Neuronal stem cell (in vitro differentiated cells): ENCODE measurements around the gene CACHD1.

Source experiments
- DNase-seq: peaks from one replicate; pipeline ENCODE4 v3.0.0-alpha.2; 2013; ENCODE audit warnings: low spot score
- H2AFZ ChIP-seq: one replicate; pipeline ENCODE4 v1.6.1; 2013; ENCODE audit warnings: mild to moderate bottlenecking, low read length, inconsistent platforms
- H2AK5ac ChIP-seq: 2 replicates; pipeline ENCODE4 v1.6.1; 2013; ENCODE audit warnings: low read depth, mild to moderate bottlenecking, inconsistent platforms, low read length, moderate library complexity, mixed read lengths
- H2BK120ac ChIP-seq: 2 replicates; pipeline ENCODE4 v1.6.1; 2013; ENCODE audit warnings: low read depth, mild to moderate bottlenecking, inconsistent platforms, low read length, moderate library complexity, mixed read lengths
- H2BK12ac ChIP-seq: one replicate; pipeline ENCODE4 v1.6.1; 2013; ENCODE audit warnings: low read length, inconsistent platforms
- H2BK15ac ChIP-seq: 2 replicates; pipeline ENCODE4 v1.6.1; 2013; ENCODE audit warnings: mild to moderate bottlenecking, low read length, inconsistent platforms, mixed read lengths
- H2BK5ac ChIP-seq: one replicate; pipeline ENCODE4 v1.6.1; 2013; ENCODE audit warnings: inconsistent platforms, mild to moderate bottlenecking, low read length, moderate library complexity
- H3K14ac ChIP-seq: one replicate; pipeline ENCODE4 v1.6.1; 2013; ENCODE audit warnings: low read length, inconsistent platforms
- H3K18ac ChIP-seq: 2 replicates; pipeline ENCODE4 v1.6.1; 2013; ENCODE audit warnings: low read length, inconsistent platforms
- H3K23ac ChIP-seq: 2 replicates; pipeline ENCODE4 v1.6.1; 2013; ENCODE audit warnings: low read depth, mild to moderate bottlenecking, mixed read lengths, low read length, inconsistent platforms; ENCODE audit not compliant: poor library complexity
- H3K27ac ChIP-seq: replicated peaks from 3 replicates; pipeline ENCODE4 v1.5.1; 2013; ENCODE audit warnings: low read length, inconsistent platforms
- H3K27me3 ChIP-seq, 3 experiments: 2 replicates each; pipeline ENCODE4 v1.6.1; 2013; ENCODE audit warnings: low read length in 3 of 3, mild to moderate bottlenecking in 2 of 3, inconsistent platforms in 1 of 3, low read depth in 1 of 3, mixed read lengths in 1 of 3, moderate library complexity in 1 of 3; ENCODE audit not compliant: control insufficient read depth in 3 of 3, insufficient read depth in 3 of 3
- H3K36me3 ChIP-seq, 2 donors: replicated peaks in 1 of 2; 2 replicates each; pipeline ENCODE4 v1.6.1; 2013; ENCODE audit warnings: low read length in 2 of 2; ENCODE audit not compliant: control insufficient read depth in 2 of 2, insufficient read depth in 2 of 2
- H3K4ac ChIP-seq: 2 replicates; pipeline ENCODE4 v1.6.1; 2013; ENCODE audit warnings: inconsistent platforms, mild to moderate bottlenecking, low read length, moderate library complexity
- H3K4me1 ChIP-seq, 2 donors: 1 replicate in 1 of 2; 2 replicates in 1 of 2; pipeline ENCODE4 v1.6.1; 2013; ENCODE audit warnings: low read length in 2 of 2, low read depth in 1 of 2; ENCODE audit not compliant: control insufficient read depth in 2 of 2, insufficient read depth in 1 of 2
- H3K4me2 ChIP-seq: one replicate; pipeline ENCODE4 v1.6.1; 2013; ENCODE audit warnings: mild to moderate bottlenecking, low read length, inconsistent platforms; ENCODE audit not compliant: insufficient read depth, poor library complexity, severe bottlenecking
- H3K4me3 ChIP-seq, 2 donors: 2 replicates each; pipeline ENCODE4 v1.5.1; 2013; ENCODE audit warnings: low read length in 2 of 2, mild to moderate bottlenecking in 2 of 2, inconsistent platforms in 1 of 2, moderate library complexity in 1 of 2
- H3K79me1 ChIP-seq: one replicate; pipeline ENCODE4 v1.6.1; 2013; ENCODE audit warnings: low read depth, mild to moderate bottlenecking, inconsistent platforms, low read length, moderate library complexity
- H3K9ac ChIP-seq: one replicate; pipeline ENCODE4 v1.6.1; 2013; ENCODE audit warnings: mild to moderate bottlenecking, low read depth, low read length, inconsistent platforms; ENCODE audit not compliant: poor library complexity
- H3K9me3 ChIP-seq, 2 donors: replicated peaks in 1 of 2; 2 replicates each; pipeline versions ENCODE3 to v1.6.1; 2013; ENCODE audit warnings: low read length in 2 of 2, mild to moderate bottlenecking in 2 of 2, inconsistent platforms in 1 of 2, low read depth in 1 of 2, mixed read lengths in 1 of 2, moderate library complexity in 1 of 2; ENCODE audit not compliant: control insufficient read depth in 2 of 2, insufficient read depth in 1 of 2
- H4K8ac ChIP-seq: one replicate; pipeline ENCODE4 v1.6.1; 2013; ENCODE audit warnings: low read depth, mild to moderate bottlenecking, inconsistent platforms, low read length, moderate library complexity
- H4K91ac ChIP-seq: one replicate; pipeline ENCODE4 v1.6.1; 2013; ENCODE audit warnings: low read length, low read depth, mild to moderate bottlenecking, inconsistent platforms; ENCODE audit not compliant: poor library complexity
- WGBS, 2 donors: extraction: QIAGEN DNeasy Blood & Tissue Kit; methylation state at CpG; one replicate each; pipeline ENCODE4 v1.1.7; 2013; ENCODE audit warnings: missing lambda C conversion rate in 2 of 2, mixed read lengths in 1 of 2; ENCODE audit not compliant: insufficient read length in 2 of 2, insufficient replicate concordance in 1 of 2; ENCODE audit errors: extremely low coverage in 2 of 2; 5-methylcytosine and 5-hydroxymethylcytosine counted together

Gene CACHD1

GRCh38 chr1:64685217-64685616 is 215.3 kb downstream of the CACHD1 start:
- Histone ChIP-seq H2AFZ (no peak overlapping the region), H2AK5ac (no peak overlapping the region), H3K4me3 (no peak overlapping the region), H4K8ac (no peak overlapping the region), H4K91ac (no peak overlapping the region), H3K23ac (no peak overlapping the region), H3K27me3 (no peaks in the 10 kb centered on the region), H3K36me3 (peaks cover 12 to 96% of the 10 kb centered on the region in 2 donors), H3K14ac (no peak overlapping the region), H3K18ac (no peak overlapping the region), H3K79me1 (no peaks in the 10 kb centered on the region), H2BK15ac (no peak overlapping the region), H3K4me2 (no peak overlapping the region), H2BK12ac (no peak overlapping the region), H3K4me1 (peaks cover 0 to 5% of the 10 kb centered on the region in 2 donors), H3K9me3 (no peaks in the 10 kb centered on the region), H3K4ac (no peak overlapping the region), H3K9ac (no peak overlapping the region), H2BK120ac (no peak overlapping the region), H3K27ac (no peak overlapping the region), H2BK5ac (no peak overlapping the region)
- no peak for DNase-seq
- WGBS, 2 donors, result no CpG with 5 or more reads among the region's 1 CpG

GRCh38 chr1:64685765-64686341 is 215.9 kb downstream of the CACHD1 start:
- Histone ChIP-seq H3K18ac (no peak overlapping the region), H3K4me3 (no peak overlapping the region), H3K23ac (no peak overlapping the region), H4K8ac (no peak overlapping the region), H3K9ac (no peak overlapping the region), H4K91ac (no peak overlapping the region), H2BK12ac (no peak overlapping the region), H2AFZ (no peak overlapping the region), H2AK5ac (no peak overlapping the region), H3K14ac (no peak overlapping the region), H3K4me1 (peaks cover 0 to 5% of the 10 kb centered on the region in 2 donors), H2BK5ac (no peak overlapping the region), H3K4me2 (no peak overlapping the region), H3K27ac (no peak overlapping the region), H3K4ac (no peak overlapping the region), H2BK120ac (no peak overlapping the region), H2BK15ac (no peak overlapping the region), H3K36me3 (peaks cover 12 to 96% of the 10 kb centered on the region in 2 donors), H3K27me3 (no peaks in the 10 kb centered on the region), H3K9me3 (no peaks in the 10 kb centered on the region), H3K79me1 (no peaks in the 10 kb centered on the region)
- no peak for DNase-seq
- WGBS, 2 donors, result no CpG with 5 or more reads among the region's 6 CpGs

- Histone ChIP-seq H3K27me3 (no peaks in the 10 kb centered on the region), H2BK5ac (no peak overlapping the region), H3K18ac (no peak overlapping the region), H3K23ac (no peak overlapping the region), H3K4ac (no peak overlapping the region), H3K4me1 (peaks cover 2 to 5% of the 10 kb centered on the region in 2 donors), H4K91ac (no peak overlapping the region), H3K27ac (no peak overlapping the region), H3K9ac (no peak overlapping the region), H3K4me2 (no peak overlapping the region), H3K4me3 (no peak overlapping the region), H3K36me3 (peaks cover 9 to 96% of the 10 kb centered on the region in 2 donors), H2BK12ac (no peak overlapping the region), H2BK15ac (no peak overlapping the region), H3K14ac (no peak overlapping the region), H3K9me3 (no peaks in the 10 kb centered on the region), H2BK120ac (no peak overlapping the region), H3K79me1 (no peaks in the 10 kb centered on the region), H2AK5ac (no peak overlapping the region), H4K8ac (no peak overlapping the region), H2AFZ (no peak overlapping the region)
- WGBS, 2 donors, result no CpG with 5 or more reads among the region's 7 CpGs
- peak; percentile 20 for DNase-seq
These were observed 217.1 kb downstream of the CACHD1 start for GRCh38 chr1:64686828-64687724.

- Histone ChIP-seq H3K79me1 (no peaks in the 10 kb centered on the region), H3K9me3 (no peaks in the 10 kb centered on the region), H2AFZ (no peak overlapping the region), H2AK5ac (no peak overlapping the region), H3K18ac (no peak overlapping the region), H3K9ac (no peak overlapping the region), H3K23ac (no peak overlapping the region), H3K4me3 (no peak overlapping the region), H3K14ac (no peak overlapping the region), H3K4me2 (no peak overlapping the region), H3K4ac (no peak overlapping the region), H3K4me1 (peaks cover 0 to 2% of the 10 kb centered on the region in 2 donors), H3K27me3 (no peaks in the 10 kb centered on the region), H4K8ac (no peak overlapping the region), H2BK12ac (no peak overlapping the region), H3K27ac (no peak overlapping the region), H2BK15ac (no peak overlapping the region), H3K36me3 (peaks cover 6 to 96% of the 10 kb centered on the region in 2 donors), H2BK5ac (no peak overlapping the region), H2BK120ac (no peak overlapping the region), H4K91ac (no peak overlapping the region)
- no peak for DNase-seq
- no CpG with 5 or more reads among the region's 3 CpGs for WGBS, 2 donors
These were observed 217.9 kb downstream of the CACHD1 start for GRCh38 chr1:64687725-64688327.
